GM12878 (cell line): ENCODE results near the gene PRPSAP2. TPM values are rescaled to one million over a fixed set of nuclear protein-coding genes. Genes with fewer than 3 reads are reported as not detected.

ENCODE experiments used
- ATAC-seq: fragments of 200-7000 bp; cut with Tn5 transposase; 3 replicates; pipeline ENCODE4 v1.9.1; 2020; ENCODE audit warnings: mild to moderate bottlenecking, moderate library complexity
- BruUV-seq: library from RNA; stranded (reverse); fragments of 400-500 nt; replicated peaks from 2 replicates; lab custom pipeline; 2021; lab: Mats Ljungman, UMichigan
- CTCF ChIA-PET: fragments of 300-600 bp; sonication (Branson Sonifier 250); formaldehyde crosslinking; extraction: SDS; loops from one replicate; lab custom pipeline; 2021; ENCODE audit warnings: inconsistent platforms; lab: Yijun Ruan, JAX
- POLR2A ChIA-PET: fragments of 350-600 bp; formaldehyde crosslinking; extraction: SDS; loops from one replicate; lab custom pipeline; 2021; ENCODE audit warnings: inconsistent platforms; lab: Charles Lee
- RAD21 ChIA-PET: fragments of 300-600 bp; sonication (Branson Sonifier 250); formaldehyde crosslinking; loops from one replicate; lab custom pipeline; 2023; ENCODE audit warnings: antibody characterized with exemption; ENCODE audit not compliant: unreplicated experiment; lab: Charles Lee
- SMC1A ChIA-PET: fragments of 300-600 bp; sonication (Branson Sonifier 250); formaldehyde crosslinking; loops from one replicate; lab custom pipeline; 2023; ENCODE audit not compliant: unreplicated experiment, uncharacterized antibody; lab: Charles Lee
- DNase-seq: peaks from one replicate; pipeline ENCODE4 v3.0.0-alpha.2; 2011; ENCODE audit warnings: low read depth, low spot score
- FAIRE-seq: peaks from 3 replicates; lab custom pipeline; 2011; peaks lifted over from hg19 to GRCh38; lab: Jason Lieb, UNC
- H2AFZ ChIP-seq: 2 replicates; pipeline ENCODE4 v1.6.0; 2011; ENCODE audit warnings: low read depth, low read length, control low read depth; ENCODE audit not compliant: control insufficient read depth
- H3K27ac ChIP-seq: 2 replicates; pipeline ENCODE4 v1.5.1; 2011; ENCODE audit warnings: control low read depth; ENCODE audit not compliant: control insufficient read depth, insufficient read depth
- H3K27me3 ChIP-seq, 2 experiments: replicated peaks in 1 of 2; 2 replicates each; pipeline versions ENCODE4 v1.6.0 to v1.6.1; 2011; ENCODE audit warnings: low read length in 1 of 2; ENCODE audit not compliant: control insufficient read depth in 2 of 2, insufficient read depth in 2 of 2
- H3K36me3 ChIP-seq, 2 experiments: 2 replicates each; pipeline ENCODE4 v1.5.1; 2011; ENCODE audit warnings: low read length in 1 of 2; ENCODE audit not compliant: control insufficient read depth in 2 of 2, insufficient read depth in 2 of 2
- H3K4me1 ChIP-seq: 2 replicates; pipeline ENCODE4 v1.6.1; 2011; ENCODE audit warnings: mild to moderate bottlenecking, low read length, moderate library complexity, mixed read lengths; ENCODE audit not compliant: control insufficient read depth, insufficient read depth
- H3K4me2 ChIP-seq: 2 replicates; pipeline ENCODE4 v1.6.0; 2011; ENCODE audit warnings: control low read depth; ENCODE audit not compliant: control insufficient read depth, insufficient read depth
- H3K4me3 ChIP-seq: fragments of 200-600 bp; sonication (generic); 2 replicates; pipeline ENCODE4 v1.5.1; 2016
- H3K79me2 ChIP-seq: 2 replicates; pipeline ENCODE4 v1.6.0; 2011; ENCODE audit warnings: low read length; ENCODE audit not compliant: control insufficient read depth, insufficient read depth
- H3K9ac ChIP-seq: 2 replicates; pipeline ENCODE4 v1.8.0; 2011; ENCODE audit warnings: low read length, control low read depth, mixed read lengths; ENCODE audit not compliant: control insufficient read depth, insufficient read depth
- H3K9me3 ChIP-seq: replicated peaks from 3 replicates; pipeline ENCODE4 v1.5.1; 2011; ENCODE audit warnings: mild to moderate bottlenecking, low read length; ENCODE audit not compliant: control insufficient read depth, insufficient read depth
- H4K20me1 ChIP-seq: 2 replicates; pipeline ENCODE4 v1.6.0; 2011; ENCODE audit not compliant: control insufficient read depth, insufficient read depth
- BCL11A ChIP-seq: IDR thresholded peaks from 2 replicates; pipeline ENCODE4 v1.6.1; 2011; ENCODE audit warnings: low read depth, low read length
- HSF1 ChIP-seq: fragments of 150-350 bp; IDR thresholded peaks from 2 replicates; pipeline ENCODE4 v1.6.1; 2014; ENCODE audit warnings: mild to moderate bottlenecking, low read depth, low read length
- JUND ChIP-seq: IDR thresholded peaks from 2 replicates; pipeline ENCODE4 v1.6.1; 2012; ENCODE audit warnings: low read depth, mild to moderate bottlenecking, low read length, improper control_type of control experiment, moderate library complexity
- MXI1 ChIP-seq: fragments of 150-350 bp; IDR thresholded peaks from 2 replicates; pipeline ENCODE4 v1.6.1; 2011; ENCODE audit warnings: low read depth, mild to moderate bottlenecking, inconsistent platforms, low read length, improper control_type of control experiment
- PAX5 ChIP-seq: IDR thresholded peaks from 2 replicates; pipeline ENCODE4 v1.6.1; 2011; ENCODE audit warnings: low read depth, low read length, borderline replicate concordance
- PML ChIP-seq: IDR thresholded peaks from 2 replicates; pipeline ENCODE4 v1.6.1; 2012; ENCODE audit warnings: low read length, inconsistent platforms
- RCOR1 ChIP-seq: conservative IDR thresholded peaks from 2 replicates; pipeline ENCODE4 v1.6.1; 2012; ENCODE audit warnings: low read depth, low read length, improper control_type of control experiment
- RELA ChIP-seq: fragments of 450-650 bp; IDR thresholded peaks from 2 replicates; pipeline ENCODE4 v1.8.0; 2014; ENCODE audit warnings: borderline replicate concordance; ENCODE audit not compliant: partially characterized antibody
- SIN3A ChIP-seq: IDR thresholded peaks from 2 replicates; pipeline ENCODE4 v1.6.1; 2012; ENCODE audit warnings: low read depth, low read length, improper control_type of control experiment
- SMAD1 ChIP-seq: fragments of 450-650 bp; IDR thresholded peaks from 2 replicates; pipeline ENCODE4 v1.6.1; 2018; ENCODE audit warnings: mild to moderate bottlenecking, low read depth; ENCODE audit not compliant: partially characterized antibody
- STAT3 ChIP-seq: IDR thresholded peaks from 2 replicates; pipeline ENCODE4 v1.6.1; 2011; ENCODE audit warnings: low read depth, low read length, improper control_type of control experiment
- TAF1 ChIP-seq: IDR thresholded peaks from 2 replicates; pipeline ENCODE4 v1.6.1; 2011; ENCODE audit warnings: mild to moderate bottlenecking, low read depth, low read length, borderline replicate concordance
- ZBED1 ChIP-seq: IDR thresholded peaks from 2 replicates; pipeline ENCODE4 v1.6.1; 2016; ENCODE audit warnings: borderline replicate concordance
- ZBTB40 ChIP-seq: fragments of 450-650 bp; IDR thresholded peaks from 2 replicates; pipeline ENCODE4 v1.6.1; 2016; ENCODE audit warnings: mild to moderate bottlenecking, moderate library complexity, borderline replicate concordance
- ZSCAN29 ChIP-seq: fragments of 450-650 bp; IDR thresholded peaks from 2 replicates; pipeline ENCODE4 v1.6.1; 2017; ENCODE audit warnings: mild to moderate bottlenecking, moderate library complexity
- WGBS: methylation state at CpG from one replicate; pipeline ENCODE4 v1.1.6; 2016; ENCODE audit warnings: low lambda C conversion rate; ENCODE audit not compliant: insufficient replicate concordance, insufficient coverage; ENCODE audit errors: missing lambda C conversion rate; 5-methylcytosine and 5-hydroxymethylcytosine counted together
- in situ Hi-C: fragments of 300-500 bp; cut with MboI; formaldehyde crosslinking; loops from 9 replicates; pipeline ENCODE4 v1.14.3; 2018; ENCODE audit warnings: mixed read lengths
- intact Hi-C: fragments of 100-400 bp; cut with micrococcal nuclease; formaldehyde crosslinking; loops from one replicate; pipeline ENCODE4 v1.14.2; 2022; ENCODE audit not compliant: unreplicated experiment
- polyA plus RNA-seq, 11 experiments: library from polyadenylated mRNA; depleted of rRNA in 4 of 11; unstranded in 6 of 11; stranded (reverse) in 5 of 11; fragments of >200 nt; fragmentation: Nextera tagmentation in 4 of 11; fragmentation: Illumina TruSeq in 1 of 11; extraction: Ambion mirVana in 4 of 11; extraction: Trizol in 1 of 11; gene quantifications; 1 replicate in 1 of 11; 2 replicates in 10 of 11; pipeline versions ENCODE4 v1.2.1 to v1.2.3, GENCODE V29; 2011 to 2016; ENCODE audit warnings: inconsistent platforms in 2 of 11, missing spikeins in 2 of 11, low read depth in 1 of 11
- total RNA-seq, 4 experiments: library from RNA; depleted of rRNA in 3 of 4; stranded (reverse); fragments of >200 nt in 3 of 4; fragmentation: Illumina TruSeq in 1 of 4; extraction: Trizol in 1 of 4; gene quantifications; 2 replicates each; pipeline versions ENCODE4 v1.2.1 to v1.2.3, GENCODE V29; 2013 to 2021
- TF ChIP-seq, protein P1 (sequence below): IDR thresholded peaks from 2 replicates; pipeline ENCODE4 v1.6.1; 2012; ENCODE audit warnings: mild to moderate bottlenecking, low read depth, low read length

Gene PRPSAP2
- total and polyA plus RNA-seq, 10 of the 15 experiments (the other 5 are each of a cell fraction or from before 2014, with no cell fraction given), result 33.2 to 102 (median 83.8) TPM

DNA sequence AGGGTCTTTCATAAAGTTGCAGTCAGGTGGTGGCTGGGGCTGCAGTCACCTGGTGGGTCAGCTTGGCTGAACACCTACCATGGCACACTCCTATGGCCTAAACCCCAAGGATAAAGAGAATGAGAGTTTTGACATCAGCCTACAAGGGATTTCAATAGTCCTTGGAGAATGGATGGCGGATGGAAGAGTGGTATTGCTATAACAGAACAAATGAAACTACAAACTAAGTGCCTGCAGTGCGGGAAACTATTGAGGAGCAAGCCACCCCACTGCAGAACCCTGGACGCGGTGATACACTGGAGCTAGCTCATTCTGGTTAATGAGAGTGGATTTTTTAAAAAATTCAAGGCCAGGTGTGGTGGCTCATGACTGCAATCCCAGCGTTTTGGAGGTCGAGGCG lies 3.0 kb upstream of the PRPSAP2 start:
- CTCF ChIA-PET, result interaction anchor here (1.0 to 2.0 kb wide), 2 partner anchors 70 to 106 kb away, joined by 3 to 5 read pairs; no protein-coding TSS in a partner anchor
- FAIRE-seq, result no peak
- H3K4me2 ChIP-seq, result no peak overlapping the region
- SMC1A ChIA-PET, result interaction anchor here (0.6 to 1.1 kb wide), 2 partner anchors 12 to 46 kb away, joined by 3 to 5 read pairs; no protein-coding TSS in a partner anchor
- H3K27me3 ChIP-seq, result no peaks in the 10 kb centered on the region
- no peaks in the 10 kb centered on the region for H3K9me3 ChIP-seq
- no TSS peak for BruUV-seq
- no peak for ATAC-seq
- in situ Hi-C loops, result loop anchor here (5.0 to 25.0 kb wide), 2 partner anchors 67 to 243 kb away; no protein-coding TSS in a partner anchor
- H3K9ac ChIP-seq, result no peak overlapping the region
- peaks cover 20% of the 10 kb centered on the region for H3K79me2 ChIP-seq
- no peak overlapping the region for H3K27ac ChIP-seq
- POLR2A ChIA-PET, result interaction anchor here (1.1 kb wide), 1 partner anchor 106 kb away, joined by 3 read pairs; no protein-coding TSS in a partner anchor
- H2AFZ ChIP-seq, result no peak overlapping the region
- 87% methylated on average over 7 of the region's 7 CpGs for WGBS
- H3K4me1 ChIP-seq, result peaks cover 4% of the 10 kb centered on the region
- no peaks in the 10 kb centered on the region for H4K20me1 ChIP-seq
- TF ChIP-seq BCL11A (no peak), TAF1 (no peak), SIN3A (no peak), RELA (no peak), MXI1 (no peak), PML (no peak), STAT3 (no peak), ZBTB40 (no peak), JUND (no peak), ZBED1 (no peak), SMAD1 (no peak), RCOR1 (no peak), HSF1 (no peak), PAX5 (no peak), ZSCAN29 (no peak)
- TF ChIP-seq, protein P1, sequence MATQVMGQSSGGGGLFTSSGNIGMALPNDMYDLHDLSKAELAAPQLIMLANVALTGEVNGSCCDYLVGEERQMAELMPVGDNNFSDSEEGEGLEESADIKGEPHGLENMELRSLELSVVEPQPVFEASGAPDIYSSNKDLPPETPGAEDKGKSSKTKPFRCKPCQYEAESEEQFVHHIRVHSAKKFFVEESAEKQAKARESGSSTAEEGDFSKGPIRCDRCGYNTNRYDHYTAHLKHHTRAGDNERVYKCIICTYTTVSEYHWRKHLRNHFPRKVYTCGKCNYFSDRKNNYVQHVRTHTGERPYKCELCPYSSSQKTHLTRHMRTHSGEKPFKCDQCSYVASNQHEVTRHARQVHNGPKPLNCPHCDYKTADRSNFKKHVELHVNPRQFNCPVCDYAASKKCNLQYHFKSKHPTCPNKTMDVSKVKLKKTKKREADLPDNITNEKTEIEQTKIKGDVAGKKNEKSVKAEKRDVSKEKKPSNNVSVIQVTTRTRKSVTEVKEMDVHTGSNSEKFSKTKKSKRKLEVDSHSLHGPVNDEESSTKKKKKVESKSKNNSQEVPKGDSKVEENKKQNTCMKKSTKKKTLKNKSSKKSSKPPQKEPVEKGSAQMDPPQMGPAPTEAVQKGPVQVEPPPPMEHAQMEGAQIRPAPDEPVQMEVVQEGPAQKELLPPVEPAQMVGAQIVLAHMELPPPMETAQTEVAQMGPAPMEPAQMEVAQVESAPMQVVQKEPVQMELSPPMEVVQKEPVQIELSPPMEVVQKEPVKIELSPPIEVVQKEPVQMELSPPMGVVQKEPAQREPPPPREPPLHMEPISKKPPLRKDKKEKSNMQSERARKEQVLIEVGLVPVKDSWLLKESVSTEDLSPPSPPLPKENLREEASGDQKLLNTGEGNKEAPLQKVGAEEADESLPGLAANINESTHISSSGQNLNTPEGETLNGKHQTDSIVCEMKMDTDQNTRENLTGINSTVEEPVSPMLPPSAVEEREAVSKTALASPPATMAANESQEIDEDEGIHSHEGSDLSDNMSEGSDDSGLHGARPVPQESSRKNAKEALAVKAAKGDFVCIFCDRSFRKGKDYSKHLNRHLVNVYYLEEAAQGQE, result no peak
- TF ChIP-seq, all 136 proteins: peak for 0
- Histone ChIP-seq H3K36me3 (no peaks in the 10 kb centered on the region), H3K4me3 (no peak overlapping the region)
- RAD21 ChIA-PET, result no interaction called here
- DNase-seq, result no peak
- intact Hi-C loops, result no loop called here
